Transverse colon (tissue), 4 donors: ENCODE data around the gene MRPS18A. TPM values are rescaled to one million over a fixed set of nuclear protein-coding genes. Genes with fewer than 3 reads are reported as not detected.
A peak's percentile ranks its signal among the peaks of the same experiment; 100 is the strongest.

ENCODE experiments used
- DNase-seq: peaks from one replicate; pipeline ENCODE4 v3.0.0-alpha.2; 2019
- H3K27ac ChIP-seq, 4 donors: fragments of 200-600 bp; sonication (generic); 2 replicates each; pipeline ENCODE4 v1.5.1; 2016 to 2018; ENCODE audit warnings: inconsistent platforms in 4 of 4
- H3K27me3 ChIP-seq: fragments of 200-600 bp; sonication (generic); 2 replicates; pipeline ENCODE4 v1.5.1; 2017; ENCODE audit warnings: inconsistent platforms
- H3K36me3 ChIP-seq, 4 donors: fragments of 200-600 bp; sonication (generic); 2 replicates each; pipeline ENCODE4 v1.5.1; 2017 to 2019; ENCODE audit warnings: inconsistent platforms in 4 of 4
- H3K4me1 ChIP-seq, 4 donors: fragments of 200-600 bp; sonication (generic); 2 replicates each; pipeline ENCODE4 v1.5.1; 2017 to 2020; ENCODE audit warnings: inconsistent platforms in 4 of 4
- H3K4me3 ChIP-seq, 4 donors: fragments of 200-600 bp; sonication (generic); 1 replicate in 1 of 4; 2 replicates in 3 of 4; pipeline versions ENCODE4 v1.5.1 to v1.6.1; 2017 to 2019; ENCODE audit warnings: inconsistent platforms in 4 of 4
- H3K9me3 ChIP-seq, 2 donors: fragments of 200-600 bp; sonication (generic); 2 replicates each; pipeline ENCODE4 v1.5.1; 2017 to 2019; ENCODE audit warnings: inconsistent platforms in 2 of 2
- CTCF ChIP-seq, 5 experiments: fragments of 200-600 bp in 3 of 5; fragments of 450-650 bp in 2 of 5; sonication (generic) in 3 of 5; IDR thresholded peaks; 1 replicate in 2 of 5; 2 replicates in 3 of 5; pipeline ENCODE4 v1.5.1; 2016 to 2017; ENCODE audit warnings: antibody characterized with exemption in 5 of 5, inconsistent platforms in 3 of 5, mild to moderate bottlenecking in 2 of 5, moderate library complexity in 1 of 5
- EP300 ChIP-seq: sonication (generic); formaldehyde crosslinking; IDR thresholded peaks from one replicate; pipeline ENCODE4 v1.6.1; 2017; ENCODE audit warnings: antibody characterized with exemption, low read depth
- POLR2A ChIP-seq: fragments of 450-650 bp; IDR thresholded peaks from one replicate; pipeline ENCODE4 v1.6.1; 2016; ENCODE audit warnings: antibody characterized with exemption, mild to moderate bottlenecking, moderate library complexity
- POLR2AphosphoS5 ChIP-seq, 3 donors: sonication (generic); formaldehyde crosslinking; IDR thresholded peaks; one replicate each; pipeline ENCODE4 v1.6.1; 2016; ENCODE audit warnings: antibody characterized with exemption in 3 of 3
- WGBS, 2 donors: methylation state at CpG; one replicate each; pipeline ENCODE4 v1.1.5; 2018; ENCODE audit warnings: low coverage in 1 of 2; 5-methylcytosine and 5-hydroxymethylcytosine counted together
- in situ Hi-C, 4 donors: fragments of 200-750 bp; cut with MboI; loops; one replicate each; pipeline versions ENCODE4 v1.15.0 to v1.15.1; 2017; ENCODE audit warnings: low sequenced_read_pairs in 3 of 4, low pct_ligation_motif_present in 1 of 4, low pct_unique_long_range_greater_than_20kb in 1 of 4
- intact Hi-C: fragments of 100-400 bp; cut with DNase I; formaldehyde crosslinking; loops from one replicate; pipeline ENCODE4 v1.15.1; 2023; ENCODE audit warnings: low total_unique reads
- total RNA-seq, 4 donors: library from RNA; depleted of rRNA; stranded (reverse); fragments of >200 nt; gene quantifications; one replicate each; pipeline ENCODE4 v1.1.0, GENCODE V29; 2016

The MRPS18A gene
- total RNA-seq, 4 donors from 2014 or later = 25.4 to 48.6 (median 40.3) TPM

GRCh38 chr6:43673444-43674084 lies 14.0 kb downstream of the MRPS18A start:
- 85% methylated on average over 14 of the region's 15 CpGs; no CpG with 5 or more reads in 1 of the 2 donors for WGBS, 2 donors
- intact Hi-C loops = no loop called here
- Histone ChIP-seq H3K4me3 (no peak overlapping the region), H3K9me3 (no peaks in the 10 kb centered on the region), H3K4me1 (peaks cover 0 to 49% (median 29%) of the 10 kb centered on the region in 4 donors), H3K27ac (peak overlapping the region; percentile 50 to 66 (median 59)), H3K36me3 (peaks cover 0 to 37% (median 15%) of the 10 kb centered on the region in 4 donors), H3K27me3 (no peaks in the 10 kb centered on the region)
- no peak for DNase-seq
- in situ Hi-C loops = loop anchor here in 3 of 4 donors (25.0 kb wide), 2 partner anchors 89 to 414 kb away; partner anchors contain the start of gene VEGFA (in 2 of the 3)
- TF ChIP-seq EP300 = no peak
- TF ChIP-seq CTCF (IDR thresholded peaks at IDR 0.05) = no peak

- Histone ChIP-seq H3K27me3 (no peaks in the 10 kb centered on the region), H3K36me3 (peaks cover 0 to 35% (median 15%) of the 10 kb centered on the region in 4 donors), H3K9me3 (no peaks in the 10 kb centered on the region), H3K4me3 (no peak overlapping the region), H3K27ac (peak overlapping the region; percentile 35 to 66 (median 59)), H3K4me1 (peaks cover 12 to 57% (median 37%) of the 10 kb centered on the region in 4 donors)
- TF ChIP-seq POLR2A (no peak), CTCF (IDR thresholded peaks at IDR 0.05) (no peak), EP300 (no peak), POLR2AphosphoS5 (IDR thresholded peaks at IDR 0.05) (no peak)
- intact Hi-C loops = no loop called here
- DNase-seq = no peak
- in situ Hi-C loops = loop anchor here in 3 of 4 donors (25.0 kb wide), 2 partner anchors 90 to 415 kb away; partner anchors contain the start of gene VEGFA (in 2 of the 3)
- 40 to 69% methylated on average over 1 to 16 of the region's 16 CpGs for WGBS, 2 donors
Measured at GRCh38 chr6:43671801-43672690, 15.5 kb downstream of the MRPS18A start.

GRCh38 chr6:43671011-43671800 lies 16.4 kb downstream of the MRPS18A start:
- DNase-seq = no peak
- Histone ChIP-seq H3K36me3 (peaks cover 0 to 26% (median 14%) of the 10 kb centered on the region in 4 donors), H3K4me1 (peaks cover 12 to 56% (median 37%) of the 10 kb centered on the region in 4 donors)

More at GRCh38 chr6:43671011-43671800, 16.4 kb downstream of the MRPS18A start:
- H3K27ac ChIP-seq = peak overlapping the region in 3 of 4 donors; percentile 59 to 66 (median 59)
- 90 to 100% methylated on average over 1 to 8 of the region's 8 CpGs for WGBS, 2 donors
- H3K4me3 ChIP-seq = no peak overlapping the region
- TF ChIP-seq POLR2A = no peak
- TF ChIP-seq POLR2AphosphoS5 (IDR thresholded peaks at IDR 0.05) = no peak
- no peak for TF ChIP-seq CTCF (IDR thresholded peaks at IDR 0.05)
- TF ChIP-seq EP300 = no peak
- no peaks in the 10 kb centered on the region for H3K9me3 ChIP-seq
- intact Hi-C loops (no loop called here), in situ Hi-C loops (loop anchor here in 3 of 4 donors (25.0 kb wide), 2 partner anchors 91 to 416 kb away; partner anchors contain the start of gene VEGFA (in 2 of the 3))
- no peaks in the 10 kb centered on the region for H3K27me3 ChIP-seq
